Right lobe of liver (tissue), 6 donors: Measurements from ENCODE around the gene CD2BP2. TPM values are rescaled to one million over a fixed set of nuclear protein-coding genes. Genes with fewer than 3 reads are reported as not detected.
A peak's percentile ranks its signal among the peaks of the same experiment; 100 is the strongest.
"Not testable (repeated sequence)": the region's sequence is repeated elsewhere in the genome, so short reads cannot be mapped to it uniquely, and the experiment has no call there.

Source experiments
- ATAC-seq, 4 donors: fragments of 200-7000 bp; cut with Tn5 transposase; one replicate each; pipeline ENCODE4 v1.9.1; 2020; ENCODE audit warnings: mild to moderate bottlenecking in 4 of 4, moderate library complexity in 4 of 4
- DNase-seq, 3 donors: peaks; one replicate each; pipeline ENCODE4 v3.0.0-alpha.2; 2020
- H3K27ac ChIP-seq, 3 donors: fragments of 200-600 bp; one replicate each; pipeline ENCODE4 v1.8.0; 2022
- H3K27me3 ChIP-seq, 2 donors: fragments of 200-600 bp; one replicate each; pipeline ENCODE4 v1.8.0; 2022
- H3K36me3 ChIP-seq, 4 donors: fragments of 200-600 bp; sonication (generic) in 1 of 4; one replicate each; pipeline versions ENCODE4 v1.5.1 to v1.8.0; 2017 to 2022; ENCODE audit warnings: control low read depth in 1 of 4
- H3K4me1 ChIP-seq, 4 donors: fragments of 200-600 bp; sonication (generic) in 1 of 4; one replicate each; pipeline versions ENCODE4 v1.5.1 to v1.8.0; 2017 to 2022; ENCODE audit warnings: control low read depth in 1 of 4
- H3K4me3 ChIP-seq, 3 donors: fragments of 200-600 bp; one replicate each; pipeline ENCODE4 v1.8.0; 2022
- H3K9me3 ChIP-seq, 4 donors: fragments of 200-600 bp; sonication (generic) in 1 of 4; one replicate each; pipeline versions ENCODE4 v1.5.1 to v1.8.0; 2017 to 2022; ENCODE audit warnings: control low read depth in 1 of 4
- CTCF ChIP-seq, 4 donors: fragments of 200-600 bp in 3 of 4; fragments of 450-650 bp in 1 of 4; IDR thresholded peaks; one replicate each; pipeline versions ENCODE4 v1.5.1 to v1.8.0; 2016 to 2022; ENCODE audit warnings: antibody characterized with exemption in 4 of 4, mild to moderate bottlenecking in 2 of 4
- POLR2A ChIP-seq: fragments of 450-650 bp; IDR thresholded peaks from one replicate; pipeline ENCODE4 v1.6.1; 2017; ENCODE audit warnings: antibody characterized with exemption, mild to moderate bottlenecking
- WGBS: methylation state at CpG from one replicate; pipeline ENCODE4 v1.1.6; 2018; ENCODE audit warnings: low coverage, low lambda C conversion rate; ENCODE audit not compliant: insufficient coverage; ENCODE audit errors: missing lambda C conversion rate; 5-methylcytosine and 5-hydroxymethylcytosine counted together
- intact Hi-C, 2 donors: fragments of 100-400 bp; cut with DNase I; formaldehyde crosslinking; loops; one replicate each; pipeline versions ENCODE4 v1.11.2 to v1.14.1; 2022
- total RNA-seq, 6 experiments: library from RNA; depleted of rRNA in 2 of 6; stranded (reverse); fragments of >200 nt in 2 of 6; fragmentation: NEBNext Ultra II Directional in 3 of 6; extraction: Animal tissue kit (Norgen Biotek cat#: 25700) in 3 of 6; gene quantifications; one replicate each; pipeline versions ENCODE4 v1.1.0 to v1.2.4, GENCODE V29; 2016 to 2023
- donor health status: DM: no; HTN: yes; CAD: no.
- donor health status: DM: no; HTN: no; CAD: no.
- donor health status: DM: no; HTN: no; CAD: no.
- donor health status: DM: no; HTN: yes; CAD: no.
- donor health status: DM: no; HTN: yes; CAD: no.

CD2BP2 gene
- total RNA-seq, 6 experiments from 2014 or later: 14.8 to 23.8 (median 18.2) TPM

DNA sequence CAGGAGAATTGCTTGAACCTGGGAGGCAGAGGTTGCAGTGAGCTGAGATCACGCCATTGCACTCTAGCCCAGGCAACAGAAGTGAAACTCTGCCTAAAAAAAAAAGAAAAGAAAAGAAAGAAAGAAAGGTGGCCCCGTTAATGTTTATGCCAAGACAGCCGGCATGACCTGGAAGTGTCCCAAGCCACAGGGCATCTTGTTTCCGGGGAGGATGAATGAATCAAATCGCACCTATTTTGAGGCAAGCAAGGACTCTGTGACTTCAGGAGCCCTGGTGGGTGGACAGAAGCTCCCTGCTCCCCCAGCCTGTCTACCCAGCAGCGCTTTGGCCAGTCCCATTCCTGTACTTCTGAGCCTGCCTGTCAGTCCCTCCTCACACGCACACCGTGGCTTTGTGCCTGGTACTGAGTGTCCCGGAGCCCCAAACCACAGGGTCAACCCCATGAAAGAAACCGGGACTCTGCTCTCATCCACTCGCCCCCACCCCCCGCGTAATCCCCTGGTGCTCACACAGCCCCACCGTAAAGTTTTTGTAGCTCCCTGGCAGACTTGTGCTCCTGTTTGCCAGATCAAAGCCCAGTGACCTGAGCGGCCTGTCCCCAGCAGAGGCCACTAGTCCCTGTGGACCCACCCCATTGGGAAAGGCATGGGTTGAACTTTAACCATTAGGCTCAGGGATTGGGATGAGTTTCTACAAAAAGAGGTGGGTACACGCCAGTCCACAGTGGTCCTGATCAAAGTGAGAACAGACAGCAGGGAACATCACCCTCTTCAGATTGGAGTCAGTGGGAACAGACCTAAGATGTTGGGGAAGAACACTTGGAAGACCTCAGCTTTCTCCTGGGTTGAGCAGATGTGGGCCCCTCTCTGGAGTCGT lies 19.3 kb downstream of the CD2BP2 start:
- intact Hi-C loops: no loop called here
- Histone ChIP-seq H3K27ac (peak overlapping the region; percentile 70 to 91 (median 75)), H3K9me3 (no peaks in the 10 kb centered on the region), H3K27me3 (no peaks in the 10 kb centered on the region), H3K36me3 (no peaks in the 10 kb centered on the region), H3K4me1 (peaks cover 0 to under 1% (median 0%) of the 10 kb centered on the region in 4 donors), H3K4me3 (peak overlapping the region; percentile 69 to 79 (median 72))
- peak; percentile 34 for TF ChIP-seq POLR2A
- TF ChIP-seq CTCF (IDR thresholded peaks at IDR 0.05): peak in 1 of 4 donors; percentile 4
- DNase-seq: peak; percentile 72 to 92 (median 87)
- 8% methylated on average over 7 of the region's 17 CpGs for WGBS
- peak; percentile 63 to 79 (median 74) for ATAC-seq

GRCh38 chr16:30335028-30335597 lies 20.0 kb downstream of the CD2BP2 start:
- H3K9me3 ChIP-seq, H3K27me3 ChIP-seq, H3K4me1 ChIP-seq, H3K36me3 ChIP-seq, intact Hi-C loops: not testable (repeated sequence)
- WGBS: 0% methylated on average over 10 of the region's 70 CpGs
- TF ChIP-seq POLR2A: peak; percentile 88
- H3K27ac ChIP-seq: peak overlapping the region; percentile 70 to 91 (median 75)
- ATAC-seq (peak; percentile 76 to 85 (median 80)), DNase-seq (peak; percentile 91 to 93 (median 92))
- peak overlapping the region; percentile 69 to 79 (median 72) for H3K4me3 ChIP-seq

- H3K9me3 ChIP-seq, H3K4me1 ChIP-seq, H3K36me3 ChIP-seq, H3K27me3 ChIP-seq, intact Hi-C loops: not testable (repeated sequence)
- 0% methylated on average over 6 of the region's 33 CpGs for WGBS
- ATAC-seq: peak; percentile 76 to 89 (median 80)
- Histone ChIP-seq H3K4me3 (peak overlapping the region; percentile 69 to 79 (median 72)), H3K27ac (peak overlapping the region; percentile 70 to 91 (median 75))
- DNase-seq: peak; percentile 91 to 93 (median 92)
Measured at GRCh38 chr16:30334473-30334989, 20.6 kb downstream of the CD2BP2 start.

DNA sequence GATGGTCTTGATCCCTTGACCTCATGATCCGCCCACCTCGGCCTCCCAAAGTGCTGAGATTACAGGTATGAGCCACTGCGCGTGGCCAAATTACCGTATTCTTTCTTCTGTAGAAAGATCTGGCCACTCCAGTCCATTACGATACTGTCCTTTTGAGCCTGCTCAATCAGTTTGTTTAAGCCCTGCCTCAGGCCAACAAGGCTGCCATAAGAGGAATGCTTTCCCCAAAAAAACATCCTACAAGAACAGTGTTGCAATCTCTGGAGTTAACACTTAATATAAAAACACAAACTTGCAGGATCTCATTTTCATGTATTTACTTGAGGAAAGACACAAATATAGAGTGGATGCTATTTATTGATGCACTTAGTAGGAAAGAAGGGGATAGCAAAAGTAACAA lies 30.9 kb downstream of the CD2BP2 start:
- H3K9me3 ChIP-seq, H3K4me3 ChIP-seq, H3K36me3 ChIP-seq, intact Hi-C loops, H3K27ac ChIP-seq, DNase-seq, H3K27me3 ChIP-seq, ATAC-seq, H3K4me1 ChIP-seq: not testable (repeated sequence)
- 92% methylated on average over 6 of the region's 6 CpGs for WGBS

DNA sequence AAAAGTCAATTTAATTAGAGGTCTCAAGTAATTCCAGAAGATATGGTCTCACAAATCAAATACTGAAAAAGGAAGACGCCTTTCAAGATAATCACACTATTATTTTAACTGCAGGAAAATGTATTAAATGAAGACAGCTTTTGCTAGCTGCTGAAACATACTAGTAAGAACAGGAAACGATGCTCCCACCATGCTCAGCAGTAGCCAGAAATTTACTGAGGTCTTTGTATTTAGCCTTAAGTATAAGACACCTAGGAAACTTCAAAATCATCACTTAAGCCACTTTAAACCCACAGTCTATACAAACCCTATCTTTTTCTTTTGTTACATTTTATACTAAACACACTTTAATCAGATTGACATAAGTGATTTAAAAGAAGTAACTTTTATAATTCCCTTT lies 36.5 kb downstream of the CD2BP2 start:
- H3K27ac ChIP-seq, H3K9me3 ChIP-seq, H3K4me3 ChIP-seq, H3K27me3 ChIP-seq, ATAC-seq, DNase-seq, H3K4me1 ChIP-seq, intact Hi-C loops, H3K36me3 ChIP-seq: not testable (repeated sequence)
- WGBS: 48% methylated on average over 2 of the region's 2 CpGs

- DNase-seq: not testable (repeated sequence)
Measured at GRCh38 chr16:30310937-30311336, 44.2 kb downstream of the CD2BP2 start.

GRCh38 chr16:30309255-30309654 lies 45.9 kb downstream of the CD2BP2 start:
- H3K9me3 ChIP-seq, H3K4me1 ChIP-seq, H3K27ac ChIP-seq, ATAC-seq, H3K4me3 ChIP-seq, H3K27me3 ChIP-seq, DNase-seq, H3K36me3 ChIP-seq, intact Hi-C loops: not testable (repeated sequence)
- WGBS: 82% methylated on average over 5 of the region's 5 CpGs

More at GRCh38 chr16:30310937-30311336, 44.2 kb downstream of the CD2BP2 start:
- no CpG with 5 or more reads among the region's 4 CpGs for WGBS
- H3K9me3 ChIP-seq, intact Hi-C loops, H3K36me3 ChIP-seq, H3K4me1 ChIP-seq, H3K27me3 ChIP-seq, H3K27ac ChIP-seq, ATAC-seq, H3K4me3 ChIP-seq: not testable (repeated sequence)

Other genes with a start within 250 kb of the CD2BP2 start
- 1 to 10 TPM in 4 of 6 experiments, under 1 TPM in 1, not detected in 1; 0.19 to 2.3 (median 2.3) TPM for gene GDPD3, start 241.8 kb downstream of the CD2BP2 start, total RNA-seq
- 10 to 100 TPM in 5 of 6 experiments, 1 to 10 TPM in 1; 7.4 to 24.1 (median 16.0) TPM for gene MAPK3, start 232.1 kb downstream of the CD2BP2 start, total RNA-seq
- 10 to 100 TPM in 1 of 6 experiments, 1 to 10 TPM in 5; 7.0 to 15.2 (median 7.9) TPM for gene CORO1A, start 171.7 kb downstream of the CD2BP2 start, total RNA-seq
- gene BOLA2B, start 161.6 kb downstream of the CD2BP2 start, total RNA-seq: 100 to 1,000 TPM in 1 of 6 experiments, 10 to 100 TPM in 5; 22.9 to 139 (median 25.6) TPM
- gene SLX1A, start 161.4 kb downstream of the CD2BP2 start, total RNA-seq: 10 to 100 TPM; 15.5 to 83.2 (median 36.4) TPM
- 10 to 100 TPM in 5 of 6 experiments, 1 to 10 TPM in 1; 8.5 to 29.0 (median 11.9) TPM for gene SULT1A3, start 156.1 kb downstream of the CD2BP2 start, total RNA-seq
- 10 to 100 TPM in 1 of 6 experiments, 1 to 10 TPM in 4, under 1 TPM in 1; 0.99 to 11.2 (median 6.7) TPM for gene NPIPB13, start 106.8 kb downstream of the CD2BP2 start, total RNA-seq
- gene TBC1D10B, start 15.2 kb upstream of the CD2BP2 start, total RNA-seq: 10 to 100 TPM in 3 of 6 experiments, 1 to 10 TPM in 3; 7.9 to 12.3 (median 10.6) TPM
- gene MYL11, start 19.5 kb upstream of the CD2BP2 start, total RNA-seq: 1 to 10 TPM in 1 of 6 experiments, not detected in 5; 1.4 TPM
- gene SEPTIN1, start 27.3 kb upstream of the CD2BP2 start, total RNA-seq: 1 to 10 TPM in 3 of 6 experiments, under 1 TPM in 3; 0.12 to 1.7 (median 0.93) TPM
- gene ZNF48, start 40.1 kb upstream of the CD2BP2 start, total RNA-seq: 1 to 10 TPM; 2.9 to 4.3 (median 3.9) TPM
- gene ZNF771, start 52.3 kb upstream of the CD2BP2 start, total RNA-seq: 10 to 100 TPM in 3 of 6 experiments, 1 to 10 TPM in 3; 3.9 to 11.3 (median 9.6) TPM
- gene DCTPP1, start 74.7 kb upstream of the CD2BP2 start, total RNA-seq: 10 to 100 TPM; 10.0 to 17.9 (median 13.9) TPM
- gene SEPHS2, start 90.6 kb upstream of the CD2BP2 start, total RNA-seq: 100 to 1,000 TPM; 157 to 228 (median 205) TPM
- gene ITGAL, start 117.4 kb upstream of the CD2BP2 start, total RNA-seq: 10 to 100 TPM in 4 of 6 experiments, 1 to 10 TPM in 2; 7.3 to 12.4 (median 10.2) TPM
- 10 to 100 TPM; 14.7 to 21.2 (median 18.8) TPM for gene ZNF768, start 171.3 kb upstream of the CD2BP2 start, total RNA-seq
- 1 to 10 TPM; 5.3 to 9.7 (median 6.4) TPM for gene ZNF747, start 179.6 kb upstream of the CD2BP2 start, total RNA-seq
- 1 to 10 TPM; 3.2 to 6.5 (median 4.8) TPM for gene ZNF764, start 203.1 kb upstream of the CD2BP2 start, total RNA-seq
- gene ZNF688, start 216.4 kb upstream of the CD2BP2 start, total RNA-seq: 10 to 100 TPM in 1 of 6 experiments, 1 to 10 TPM in 5; 4.0 to 11.5 (median 6.5) TPM
- 1 to 10 TPM; 2.4 to 6.5 (median 5.6) TPM for gene ZNF785, start 230.4 kb upstream of the CD2BP2 start, total RNA-seq